Transverse colon (tissue), 4 donors: ENCODE results near the gene SSPN. TPM values are rescaled to one million over a fixed set of nuclear protein-coding genes. Genes with fewer than 3 reads are reported as not detected.
A peak's percentile ranks its signal among the peaks of the same experiment; 100 is the strongest.
"Not testable (repeated sequence)": the region's sequence is repeated elsewhere in the genome, so short reads cannot be mapped to it uniquely, and the experiment has no call there.

Experiments
- DNase-seq: peaks from one replicate; pipeline ENCODE4 v3.0.0-alpha.2; 2019
- H3K27ac ChIP-seq, 4 donors: fragments of 200-600 bp; sonication (generic); 2 replicates each; pipeline ENCODE4 v1.5.1; 2016 to 2018; ENCODE audit warnings: inconsistent platforms in 4 of 4
- H3K27me3 ChIP-seq: fragments of 200-600 bp; sonication (generic); 2 replicates; pipeline ENCODE4 v1.5.1; 2017; ENCODE audit warnings: inconsistent platforms
- H3K36me3 ChIP-seq, 4 donors: fragments of 200-600 bp; sonication (generic); 2 replicates each; pipeline ENCODE4 v1.5.1; 2017 to 2019; ENCODE audit warnings: inconsistent platforms in 4 of 4
- H3K4me1 ChIP-seq, 4 donors: fragments of 200-600 bp; sonication (generic); 2 replicates each; pipeline ENCODE4 v1.5.1; 2017 to 2020; ENCODE audit warnings: inconsistent platforms in 4 of 4
- H3K4me3 ChIP-seq, 4 donors: fragments of 200-600 bp; sonication (generic); 1 replicate in 1 of 4; 2 replicates in 3 of 4; pipeline versions ENCODE4 v1.5.1 to v1.6.1; 2017 to 2019; ENCODE audit warnings: inconsistent platforms in 4 of 4
- H3K9me3 ChIP-seq, 2 donors: fragments of 200-600 bp; sonication (generic); 2 replicates each; pipeline ENCODE4 v1.5.1; 2017 to 2019; ENCODE audit warnings: inconsistent platforms in 2 of 2
- EP300 ChIP-seq: sonication (generic); formaldehyde crosslinking; IDR thresholded peaks from one replicate; pipeline ENCODE4 v1.6.1; 2017; ENCODE audit warnings: antibody characterized with exemption, low read depth
- POLR2A ChIP-seq: fragments of 450-650 bp; IDR thresholded peaks from one replicate; pipeline ENCODE4 v1.6.1; 2016; ENCODE audit warnings: antibody characterized with exemption, mild to moderate bottlenecking, moderate library complexity
- POLR2AphosphoS5 ChIP-seq, 3 donors: sonication (generic); formaldehyde crosslinking; IDR thresholded peaks; one replicate each; pipeline ENCODE4 v1.6.1; 2016; ENCODE audit warnings: antibody characterized with exemption in 3 of 3
- WGBS, 2 donors: methylation state at CpG; one replicate each; pipeline ENCODE4 v1.1.5; 2018; ENCODE audit warnings: low coverage in 1 of 2; 5-methylcytosine and 5-hydroxymethylcytosine counted together
- in situ Hi-C, 4 donors: fragments of 200-750 bp; cut with MboI; loops; one replicate each; pipeline versions ENCODE4 v1.15.0 to v1.15.1; 2017; ENCODE audit warnings: low sequenced_read_pairs in 3 of 4, low pct_ligation_motif_present in 1 of 4, low pct_unique_long_range_greater_than_20kb in 1 of 4
- intact Hi-C: fragments of 100-400 bp; cut with DNase I; formaldehyde crosslinking; loops from one replicate; pipeline ENCODE4 v1.15.1; 2023; ENCODE audit warnings: low total_unique reads
- total RNA-seq, 4 donors: library from RNA; depleted of rRNA; stranded (reverse); fragments of >200 nt; gene quantifications; one replicate each; pipeline ENCODE4 v1.1.0, GENCODE V29; 2016
- TF ChIP-seq, protein P1 (sequence below), 5 experiments: fragments of 200-600 bp in 3 of 5; fragments of 450-650 bp in 2 of 5; sonication (generic) in 3 of 5; IDR thresholded peaks; 1 replicate in 2 of 5; 2 replicates in 3 of 5; pipeline ENCODE4 v1.5.1; 2016 to 2017; ENCODE audit warnings: antibody characterized with exemption in 5 of 5, inconsistent platforms in 3 of 5, mild to moderate bottlenecking in 2 of 5, moderate library complexity in 1 of 5

Gene SSPN
- total RNA-seq, 4 donors from 2014 or later, result 4.5 to 103 (median 15.0) TPM

DNA sequence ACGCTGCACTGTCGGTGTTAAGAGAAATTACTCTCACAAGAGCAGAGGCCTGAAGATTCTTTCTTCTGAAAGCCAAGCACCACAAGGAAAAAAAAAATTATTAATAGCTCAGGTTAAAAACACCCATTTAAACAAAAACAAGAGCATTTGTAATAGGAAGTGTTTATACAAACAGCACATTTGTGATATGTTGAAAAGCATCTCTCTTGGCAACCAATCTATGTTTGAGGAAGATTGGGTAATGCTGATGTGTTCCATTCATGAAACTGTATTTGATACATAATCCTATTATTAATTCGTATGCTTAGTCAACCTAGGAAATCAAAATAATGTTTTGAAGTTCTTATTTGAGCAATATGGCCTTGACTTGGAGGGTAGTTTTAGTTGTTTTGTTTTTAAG is 36.5 kb downstream of the SSPN start:
- WGBS, 2 donors, result 80 to 86% methylated on average over 3 of the region's 3 CpGs
- intact Hi-C loops, result no loop called here
- no peaks in the 10 kb centered on the region for H3K9me3 ChIP-seq
- no peak for DNase-seq
- no peak overlapping the region for H3K4me3 ChIP-seq
- no peaks in the 10 kb centered on the region for H3K36me3 ChIP-seq
- no peak for TF ChIP-seq POLR2A
- TF ChIP-seq EP300, result no peak
- TF ChIP-seq, protein P1, sequence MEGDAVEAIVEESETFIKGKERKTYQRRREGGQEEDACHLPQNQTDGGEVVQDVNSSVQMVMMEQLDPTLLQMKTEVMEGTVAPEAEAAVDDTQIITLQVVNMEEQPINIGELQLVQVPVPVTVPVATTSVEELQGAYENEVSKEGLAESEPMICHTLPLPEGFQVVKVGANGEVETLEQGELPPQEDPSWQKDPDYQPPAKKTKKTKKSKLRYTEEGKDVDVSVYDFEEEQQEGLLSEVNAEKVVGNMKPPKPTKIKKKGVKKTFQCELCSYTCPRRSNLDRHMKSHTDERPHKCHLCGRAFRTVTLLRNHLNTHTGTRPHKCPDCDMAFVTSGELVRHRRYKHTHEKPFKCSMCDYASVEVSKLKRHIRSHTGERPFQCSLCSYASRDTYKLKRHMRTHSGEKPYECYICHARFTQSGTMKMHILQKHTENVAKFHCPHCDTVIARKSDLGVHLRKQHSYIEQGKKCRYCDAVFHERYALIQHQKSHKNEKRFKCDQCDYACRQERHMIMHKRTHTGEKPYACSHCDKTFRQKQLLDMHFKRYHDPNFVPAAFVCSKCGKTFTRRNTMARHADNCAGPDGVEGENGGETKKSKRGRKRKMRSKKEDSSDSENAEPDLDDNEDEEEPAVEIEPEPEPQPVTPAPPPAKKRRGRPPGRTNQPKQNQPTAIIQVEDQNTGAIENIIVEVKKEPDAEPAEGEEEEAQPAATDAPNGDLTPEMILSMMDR (IDR thresholded peaks at IDR 0.05), result no peak
- TF ChIP-seq POLR2AphosphoS5 (IDR thresholded peaks at IDR 0.05), result no peak
- H3K4me1 ChIP-seq, result peaks cover 0 to 3% (median 0%) of the 10 kb centered on the region in 4 donors
- H3K27me3 ChIP-seq, result peaks cover 10% of the 10 kb centered on the region
- in situ Hi-C loops, result no loop called here
- H3K27ac ChIP-seq, result peak overlapping the region in 1 of 4 donors; percentile 13

DNA sequence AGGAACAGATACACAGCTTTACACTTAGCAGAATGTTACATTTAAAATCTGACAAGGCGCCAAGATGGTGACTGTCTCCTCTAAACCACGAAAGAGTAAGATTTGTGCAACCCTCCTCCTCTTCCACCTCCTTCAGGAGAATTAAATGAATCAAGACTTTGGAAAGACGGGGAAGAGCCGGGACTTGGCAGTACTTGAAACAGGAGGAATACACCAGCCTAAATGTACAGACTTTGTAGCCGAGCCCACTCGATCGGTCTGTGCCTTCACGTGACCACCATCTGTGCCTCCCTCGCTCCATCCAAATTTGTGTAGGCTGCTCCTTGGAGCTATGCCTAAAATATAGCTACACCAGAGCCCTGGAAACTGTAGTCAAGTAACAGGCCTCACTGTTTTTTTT is 38.3 kb downstream of the SSPN start:
- Histone ChIP-seq H3K27ac (no peak overlapping the region), H3K27me3 (no peaks in the 10 kb centered on the region), H3K36me3 (no peaks in the 10 kb centered on the region), H3K9me3 (no peaks in the 10 kb centered on the region), H3K4me1 (no peaks in the 10 kb centered on the region), H3K4me3 (no peak overlapping the region)
- in situ Hi-C loops (no loop called here), intact Hi-C loops (no loop called here)
- DNase-seq, result no peak
- 74 to 77% methylated on average over 9 of the region's 9 CpGs for WGBS, 2 donors
- TF ChIP-seq EP300 (no peak), POLR2A (no peak), POLR2AphosphoS5 (IDR thresholded peaks at IDR 0.05) (no peak)
- TF ChIP-seq, protein P1 (IDR thresholded peaks at IDR 0.05), result no peak

DNA sequence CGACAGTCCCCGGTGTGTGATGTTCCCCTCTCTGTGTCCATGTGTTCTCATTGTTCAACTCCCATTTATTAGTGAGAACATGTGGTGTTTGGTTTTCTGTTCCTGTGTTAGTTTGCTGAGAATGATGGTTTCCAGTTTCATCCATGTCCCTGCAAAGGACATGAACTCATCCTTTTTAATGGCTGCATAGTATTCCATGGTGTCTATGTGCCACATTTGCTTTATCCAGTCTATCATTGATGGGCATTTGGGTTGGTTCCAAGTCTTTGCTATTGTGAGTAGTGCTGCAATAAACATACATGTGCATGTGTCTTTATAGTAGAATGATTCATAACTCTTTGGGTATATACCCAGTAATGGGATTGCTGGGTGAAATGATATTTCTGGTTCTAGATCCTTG is 40.1 kb downstream of the SSPN start:
- intact Hi-C loops, H3K36me3 ChIP-seq, in situ Hi-C loops, H3K4me3 ChIP-seq, DNase-seq, H3K9me3 ChIP-seq, H3K27me3 ChIP-seq, H3K27ac ChIP-seq: not testable (repeated sequence)
- 95 to 100% methylated on average over 2 of the region's 2 CpGs for WGBS, 2 donors
- peaks cover 0 to 16% (median 3%) of the 10 kb centered on the region in 4 donors for H3K4me1 ChIP-seq

DNA sequence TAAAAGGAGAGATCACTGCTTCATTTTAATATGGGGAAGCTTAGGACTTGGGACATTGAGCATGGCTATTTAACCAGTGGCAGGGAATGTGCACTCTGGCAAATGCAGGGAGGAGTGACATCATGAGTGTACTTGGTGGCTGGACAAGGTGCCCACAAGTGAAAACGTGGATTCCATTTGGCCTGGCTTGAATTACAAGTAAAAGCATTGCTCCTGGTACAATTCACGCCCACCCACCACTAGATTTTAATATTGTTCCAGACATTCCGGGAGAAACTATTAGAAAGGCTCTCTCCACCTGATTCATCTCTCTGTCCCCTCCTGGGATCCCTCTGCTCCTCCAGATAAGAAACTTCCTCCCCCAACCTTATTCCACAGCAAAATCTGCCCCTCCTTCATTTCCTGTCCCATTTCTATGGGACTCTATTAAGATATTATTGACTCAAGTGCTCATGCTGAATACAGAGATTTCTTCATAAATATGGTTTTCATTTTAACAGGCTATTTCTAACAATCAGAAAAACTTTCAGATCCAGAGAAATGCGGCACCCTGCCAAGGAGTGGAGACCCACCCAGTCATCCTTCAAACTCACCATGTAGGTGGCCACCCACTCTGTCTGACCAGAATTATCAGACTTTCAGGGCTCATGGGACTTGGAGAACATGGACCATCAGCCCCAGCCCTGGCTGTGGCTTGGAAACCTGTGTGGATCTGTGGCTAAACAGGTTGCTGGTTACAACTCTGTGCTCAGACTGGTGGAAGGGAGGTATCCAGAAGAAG is 43.2 kb downstream of the SSPN start:
- TF ChIP-seq POLR2AphosphoS5 (IDR thresholded peaks at IDR 0.05), result no peak
- no peak for TF ChIP-seq EP300
- TF ChIP-seq POLR2A, result no peak
- TF ChIP-seq, protein P1 (IDR thresholded peaks at IDR 0.05), result no peak
- H3K27me3 ChIP-seq, result no peaks in the 10 kb centered on the region
- intact Hi-C loops (no loop called here), in situ Hi-C loops (no loop called here)
- no peaks in the 10 kb centered on the region for H3K36me3 ChIP-seq
- H3K27ac ChIP-seq, result no peak overlapping the region
- no peak for DNase-seq
- H3K9me3 ChIP-seq, result no peaks in the 10 kb centered on the region
- no peak overlapping the region for H3K4me3 ChIP-seq
- 74 to 81% methylated on average over 3 to 4 of the region's 4 CpGs for WGBS, 2 donors
- peaks cover 0 to 44% (median 15%) of the 10 kb centered on the region in 4 donors for H3K4me1 ChIP-seq
